Endothelial cell of umbilical vein (primary cell): ENCODE measurements around the gene UCKL1.

Experiments
- EZH2 ChIP-seq: IDR thresholded peaks from 2 replicates; pipeline ENCODE4 v1.6.1; 2012; ENCODE audit warnings: borderline replicate concordance, low read depth, mild to moderate bottlenecking, moderate library complexity, low read length, inconsistent platforms; ENCODE audit not compliant: severe bottlenecking
- GATA2 ChIP-seq: IDR thresholded peaks from 2 replicates; pipeline ENCODE4 v1.7.0; 2011; ENCODE audit warnings: low read depth, mild to moderate bottlenecking, moderate library complexity, mixed read lengths, low read length; ENCODE audit not compliant: insufficient read length, insufficient read depth
- JUN ChIP-seq: IDR thresholded peaks from 2 replicates; pipeline ENCODE4 v1.6.1; 2011; ENCODE audit warnings: borderline replicate concordance, low read depth; ENCODE audit not compliant: insufficient read length, insufficient read depth
- MYC ChIP-seq: IDR thresholded peaks from one replicate; pipeline ENCODE4 v1.6.1; 2011; ENCODE audit warnings: mild to moderate bottlenecking, low read depth, low read length
- POLR2A ChIP-seq: IDR thresholded peaks from 2 replicates; pipeline ENCODE4 v1.6.1; 2012; ENCODE audit warnings: low read depth, mild to moderate bottlenecking, control low read depth, low read length
- POLR2AphosphoS5 ChIP-seq: IDR thresholded peaks from 2 replicates; pipeline ENCODE4 v1.6.1; 2012; ENCODE audit warnings: low read depth, mild to moderate bottlenecking, control low read depth, low read length, moderate library complexity; ENCODE audit not compliant: insufficient read depth
- TF ChIP-seq, protein P1 (sequence below), 2 donors: IDR thresholded peaks; 1 replicate in 1 of 2; 2 replicates in 1 of 2; pipeline ENCODE4 v1.5.1; 2011; ENCODE audit warnings: low read length in 2 of 2, mild to moderate bottlenecking in 2 of 2, moderate library complexity in 2 of 2, control low read depth in 1 of 2, inconsistent platforms in 1 of 2, low read depth in 1 of 2; ENCODE audit not compliant: insufficient read depth in 1 of 2; ENCODE audit errors: extremely low read depth in 1 of 2
- TF ChIP-seq, protein P2 (sequence below): IDR thresholded peaks from 2 replicates; pipeline ENCODE4 v1.6.1; 2011; ENCODE audit not compliant: insufficient read depth, insufficient read length

DNA sequence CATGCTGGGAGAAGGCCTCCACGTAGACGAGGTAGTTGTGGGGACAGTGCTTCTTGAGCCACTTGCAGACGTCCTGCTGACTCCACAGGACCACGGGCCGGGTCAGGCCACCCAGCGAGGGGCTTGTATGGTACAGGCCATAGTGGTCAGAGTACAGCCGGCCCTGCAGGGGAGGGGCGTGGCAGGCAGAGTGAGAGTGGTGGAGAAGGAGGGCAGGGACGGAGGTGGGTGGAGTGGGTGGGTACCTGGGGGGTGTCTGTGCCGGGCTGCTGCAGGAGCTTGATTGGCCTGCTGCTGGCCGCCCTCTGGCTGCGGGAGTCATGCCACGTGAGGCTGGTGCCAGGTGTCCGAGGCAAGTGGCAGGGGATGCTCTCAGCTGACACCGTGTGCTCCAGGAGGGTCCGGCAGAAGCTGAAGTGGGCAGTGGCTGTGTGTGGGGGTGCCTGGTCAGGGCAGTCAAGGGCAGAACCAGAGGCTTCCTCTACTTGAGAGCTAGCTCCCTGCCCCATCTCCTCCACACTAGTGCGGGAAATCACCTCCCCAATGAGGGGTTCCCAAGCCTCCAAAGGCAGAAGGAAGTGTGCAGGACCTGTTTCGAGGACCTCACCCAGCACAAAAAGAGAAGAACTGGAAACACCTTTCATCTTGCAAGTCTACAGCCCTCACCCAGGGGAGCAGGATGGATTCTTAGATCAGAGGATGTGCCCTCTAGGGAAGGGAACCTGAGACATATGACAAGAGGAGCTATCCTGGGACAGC, 20.9 kb upstream of the UCKL1 start:
- no peak for TF ChIP-seq EZH2
- TF ChIP-seq POLR2AphosphoS5 = no peak
- TF ChIP-seq, protein P1, sequence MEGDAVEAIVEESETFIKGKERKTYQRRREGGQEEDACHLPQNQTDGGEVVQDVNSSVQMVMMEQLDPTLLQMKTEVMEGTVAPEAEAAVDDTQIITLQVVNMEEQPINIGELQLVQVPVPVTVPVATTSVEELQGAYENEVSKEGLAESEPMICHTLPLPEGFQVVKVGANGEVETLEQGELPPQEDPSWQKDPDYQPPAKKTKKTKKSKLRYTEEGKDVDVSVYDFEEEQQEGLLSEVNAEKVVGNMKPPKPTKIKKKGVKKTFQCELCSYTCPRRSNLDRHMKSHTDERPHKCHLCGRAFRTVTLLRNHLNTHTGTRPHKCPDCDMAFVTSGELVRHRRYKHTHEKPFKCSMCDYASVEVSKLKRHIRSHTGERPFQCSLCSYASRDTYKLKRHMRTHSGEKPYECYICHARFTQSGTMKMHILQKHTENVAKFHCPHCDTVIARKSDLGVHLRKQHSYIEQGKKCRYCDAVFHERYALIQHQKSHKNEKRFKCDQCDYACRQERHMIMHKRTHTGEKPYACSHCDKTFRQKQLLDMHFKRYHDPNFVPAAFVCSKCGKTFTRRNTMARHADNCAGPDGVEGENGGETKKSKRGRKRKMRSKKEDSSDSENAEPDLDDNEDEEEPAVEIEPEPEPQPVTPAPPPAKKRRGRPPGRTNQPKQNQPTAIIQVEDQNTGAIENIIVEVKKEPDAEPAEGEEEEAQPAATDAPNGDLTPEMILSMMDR (IDR thresholded peaks at IDR 0.05; ENCODE audit: extremely low read depth in 1 of 2, insufficient read depth in 1 of 2, low read depth in 1 of 2, low read length in 2 of 2) = no peak
- no peak for TF ChIP-seq POLR2A
- TF ChIP-seq GATA2 = no peak
- TF ChIP-seq, protein P2, sequence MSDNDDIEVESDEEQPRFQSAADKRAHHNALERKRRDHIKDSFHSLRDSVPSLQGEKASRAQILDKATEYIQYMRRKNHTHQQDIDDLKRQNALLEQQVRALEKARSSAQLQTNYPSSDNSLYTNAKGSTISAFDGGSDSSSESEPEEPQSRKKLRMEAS = no peak
- TF ChIP-seq JUN = no peak
- no peak for TF ChIP-seq MYC
